HG03469 (cell line): Measurements from ENCODE around the gene PPP1R3C.

Experiments used
- ATAC-seq: cut with Tn5 transposase; IDR thresholded peaks from one replicate; pipeline ENCODE4 v1.9.1; 2021; ENCODE audit warnings: mild to moderate bottlenecking, moderate library complexity, moderate number of reproducible peaks; ENCODE audit not compliant: unreplicated experiment

The PPP1R3C gene

DNA sequence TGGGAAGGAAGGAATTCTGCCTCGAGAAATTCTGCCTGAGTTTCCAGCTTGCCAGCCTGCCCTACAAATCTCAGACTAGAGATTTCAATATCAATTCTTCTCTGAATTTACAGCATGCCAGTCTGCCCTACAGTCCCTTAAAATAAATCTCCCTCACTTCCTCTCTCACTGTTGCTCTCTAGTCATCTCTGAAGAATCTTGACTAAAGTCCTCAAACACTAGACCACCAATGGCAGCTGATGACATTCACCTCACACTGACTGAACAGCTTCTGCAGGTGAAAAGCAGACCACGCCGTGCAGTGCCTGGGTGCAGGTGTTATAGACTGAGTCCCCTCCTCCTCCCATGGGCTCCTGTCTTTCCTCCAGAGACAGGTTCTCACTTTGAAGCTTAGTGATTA, 30.4 kb downstream of the PPP1R3C start:
- no peak for ATAC-seq

DNA sequence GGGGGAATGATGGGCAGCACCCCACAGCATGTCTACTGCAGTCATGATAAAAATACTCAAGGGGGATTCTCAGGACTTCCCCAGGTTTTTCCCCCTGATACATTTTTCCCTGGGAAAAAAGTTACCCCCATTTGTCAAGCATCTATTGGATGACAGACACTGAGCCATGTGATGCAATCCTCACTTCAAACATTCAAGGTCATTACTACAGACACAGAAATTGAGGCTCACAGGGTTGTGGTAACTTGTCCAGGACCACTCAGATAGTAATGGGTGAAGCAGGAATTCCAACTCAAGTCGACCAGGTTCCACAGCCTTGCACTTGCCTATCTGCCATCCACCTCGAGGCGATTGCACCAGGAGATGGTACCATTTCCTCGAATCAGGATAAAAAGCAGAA, 31.7 kb downstream of the PPP1R3C start:
- no peak for ATAC-seq

DNA sequence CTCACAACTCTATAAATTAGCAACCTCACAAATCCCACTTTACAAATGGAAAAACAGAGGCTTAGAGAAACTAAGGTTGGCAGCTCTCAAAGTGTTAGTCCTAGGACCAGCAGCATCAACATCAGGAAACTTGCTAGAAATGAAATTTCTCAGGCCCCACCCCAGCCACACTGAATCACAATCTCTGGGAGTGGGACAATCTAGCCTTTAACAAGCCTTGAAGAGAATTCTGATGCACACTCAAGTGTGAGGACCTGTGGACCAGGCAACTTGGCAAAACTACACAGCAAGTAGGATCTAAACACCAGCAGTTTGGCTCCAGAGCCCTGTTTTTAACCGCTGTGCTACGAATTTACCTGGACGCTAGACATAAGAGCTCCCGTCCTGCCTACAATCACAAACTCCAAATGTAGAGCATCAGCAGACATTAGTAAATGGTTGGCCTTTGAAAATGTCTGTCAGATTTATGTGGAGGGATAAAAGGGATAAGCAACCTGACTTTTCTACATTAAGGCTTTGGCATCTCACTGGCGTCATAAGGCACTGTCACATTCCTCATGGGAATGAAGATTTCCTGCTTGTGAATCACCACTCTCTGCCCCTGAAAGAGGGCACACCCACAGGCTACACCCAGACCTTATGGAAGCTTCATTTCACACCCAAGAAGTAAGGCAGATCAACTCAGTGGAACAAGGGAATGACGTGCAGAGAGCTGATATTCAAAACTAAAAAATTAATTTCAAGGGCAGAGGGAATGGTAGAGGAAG, 34.5 kb downstream of the PPP1R3C start:
- ATAC-seq = no peak

DNA sequence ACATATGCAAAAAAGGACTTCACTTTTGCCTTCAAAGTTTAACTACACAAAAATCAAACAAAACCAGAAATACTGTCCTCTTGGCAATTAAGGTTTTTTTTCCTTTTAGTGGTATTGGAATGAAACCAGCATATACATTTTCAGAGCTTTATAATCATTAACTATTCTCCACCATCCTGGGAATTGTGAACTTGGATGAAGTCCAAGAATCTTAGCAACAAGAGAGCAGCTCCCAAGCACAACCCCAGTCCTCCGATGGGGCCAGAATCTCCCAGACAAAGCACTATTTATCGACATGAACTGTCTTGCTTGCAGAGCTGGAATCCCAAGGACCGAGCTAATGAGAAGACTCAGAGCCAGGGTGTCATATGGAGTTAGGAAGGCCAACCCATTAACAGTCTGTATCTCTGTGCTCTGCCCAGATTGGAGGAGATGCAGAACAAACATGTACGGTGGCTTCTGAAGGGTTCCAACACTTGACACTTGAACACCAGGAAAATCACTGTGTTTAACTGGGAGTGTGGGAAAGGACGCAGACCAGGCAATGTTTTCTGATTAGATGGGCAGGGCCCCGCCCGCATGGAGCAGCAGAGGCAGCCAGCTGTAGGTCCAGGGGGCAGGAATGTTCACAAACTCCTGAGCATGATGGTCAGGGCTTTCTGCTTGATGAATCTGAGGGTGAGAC, 35.5 kb downstream of the PPP1R3C start:
- ATAC-seq = no peak

DNA sequence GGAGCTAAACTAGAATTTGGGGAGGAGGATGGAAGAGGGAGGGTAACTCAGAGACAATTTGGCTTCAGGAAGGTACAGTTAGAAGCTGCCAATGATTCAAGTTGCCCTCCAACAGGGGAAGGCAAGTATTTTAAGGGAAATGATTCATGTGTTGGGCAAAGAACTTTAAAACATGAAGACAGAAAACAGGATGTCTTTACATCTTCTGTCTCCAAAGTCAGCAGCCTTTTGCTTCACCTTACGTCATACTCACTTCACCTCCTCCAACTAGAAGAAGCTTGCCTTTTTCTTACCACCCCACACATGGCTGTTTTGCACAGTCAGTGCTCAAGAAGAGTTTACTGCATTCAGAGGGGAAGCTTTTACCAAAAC, 36.1 kb downstream of the PPP1R3C start:
- no peak for ATAC-seq

DNA sequence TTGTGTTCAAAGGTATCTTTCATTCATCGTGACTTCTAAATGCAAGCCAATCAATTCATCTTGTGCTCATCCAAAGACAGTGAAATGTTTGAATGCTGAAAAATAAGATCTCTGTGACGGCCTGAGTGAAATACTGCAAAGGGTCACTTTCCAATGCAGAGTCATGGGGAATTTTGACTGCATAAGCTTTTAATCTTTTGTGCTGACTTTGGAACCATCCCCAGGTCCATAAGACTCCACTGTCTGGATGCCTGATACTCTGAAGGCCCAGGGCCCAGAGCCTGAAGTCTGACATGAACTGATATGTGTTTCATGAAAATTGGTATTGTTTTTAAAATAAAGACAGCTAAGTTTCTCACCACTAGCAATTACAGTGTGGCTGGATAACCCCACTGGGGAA, 39.0 kb downstream of the PPP1R3C start:
- no peak for ATAC-seq

DNA sequence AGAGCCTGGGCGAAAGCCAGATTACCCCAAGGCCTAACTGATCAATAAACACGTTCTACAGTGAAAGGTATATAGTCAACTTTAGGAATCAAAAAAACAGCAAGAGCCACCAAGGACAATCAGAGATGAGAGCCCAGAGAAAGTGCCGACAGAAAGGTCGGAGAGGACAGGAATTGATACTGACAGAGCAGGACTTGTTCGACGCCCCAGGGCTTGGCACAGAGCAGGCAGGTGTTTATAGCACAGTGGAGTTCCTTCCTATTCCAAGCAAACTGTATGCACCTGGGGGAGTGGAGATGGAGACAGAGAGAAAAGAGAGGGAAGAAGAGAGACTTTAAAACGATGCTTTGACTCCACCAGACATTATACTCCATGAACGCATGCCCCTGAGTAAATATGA, 39.5 kb downstream of the PPP1R3C start:
- ATAC-seq = no peak

DNA sequence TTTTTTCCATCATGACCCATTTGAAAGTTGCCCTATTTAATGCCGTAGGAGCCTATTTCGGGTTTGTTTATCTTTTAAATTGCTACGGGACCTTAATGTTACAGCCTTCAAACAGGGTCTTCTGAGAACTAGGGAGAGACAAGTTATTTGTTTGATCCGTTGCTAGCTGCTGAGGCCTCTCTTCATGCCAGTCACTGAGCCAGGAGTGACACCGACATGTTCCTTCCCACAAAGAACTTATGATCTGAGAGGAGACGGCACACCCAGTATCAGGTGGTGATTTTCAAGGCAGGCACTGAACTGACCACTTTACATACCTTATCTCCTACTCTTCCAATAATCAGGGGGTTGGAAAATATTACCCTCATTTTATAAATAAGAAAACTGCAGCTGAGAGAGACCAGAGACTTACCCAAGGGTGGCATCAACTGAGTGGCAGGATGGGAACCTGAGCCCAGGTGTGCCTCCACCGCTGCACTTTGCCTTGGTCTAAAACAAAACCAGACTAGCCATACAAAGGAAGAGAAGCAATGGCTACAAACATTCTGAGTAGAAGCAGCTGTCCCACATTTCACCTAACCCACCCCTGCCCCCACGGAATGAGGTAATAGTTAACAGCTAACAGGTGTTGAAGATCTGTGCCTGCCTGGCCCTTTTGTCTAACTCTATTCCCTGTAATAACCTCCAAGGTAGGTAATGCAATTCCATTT, 40.5 kb downstream of the PPP1R3C start:
- no peak for ATAC-seq

DNA sequence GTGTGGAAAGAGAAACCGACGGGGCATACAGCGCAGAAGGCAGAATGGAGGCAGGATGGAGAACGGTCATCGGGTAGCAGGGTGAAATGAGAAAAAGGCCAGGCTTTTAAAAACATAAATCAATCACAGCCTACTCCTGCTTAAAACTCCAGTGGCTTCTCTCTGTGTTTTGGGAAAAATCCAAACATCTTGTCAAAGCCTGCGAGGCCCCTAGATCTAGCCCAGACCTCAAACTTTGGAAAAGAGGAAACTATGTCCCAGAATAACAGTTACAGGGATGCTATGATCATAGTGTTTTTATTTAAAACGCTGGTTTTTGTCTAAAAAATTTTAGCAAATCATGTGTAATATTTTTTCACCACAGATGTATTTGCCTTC, 41.1 kb downstream of the PPP1R3C start:
- ATAC-seq = no peak

DNA sequence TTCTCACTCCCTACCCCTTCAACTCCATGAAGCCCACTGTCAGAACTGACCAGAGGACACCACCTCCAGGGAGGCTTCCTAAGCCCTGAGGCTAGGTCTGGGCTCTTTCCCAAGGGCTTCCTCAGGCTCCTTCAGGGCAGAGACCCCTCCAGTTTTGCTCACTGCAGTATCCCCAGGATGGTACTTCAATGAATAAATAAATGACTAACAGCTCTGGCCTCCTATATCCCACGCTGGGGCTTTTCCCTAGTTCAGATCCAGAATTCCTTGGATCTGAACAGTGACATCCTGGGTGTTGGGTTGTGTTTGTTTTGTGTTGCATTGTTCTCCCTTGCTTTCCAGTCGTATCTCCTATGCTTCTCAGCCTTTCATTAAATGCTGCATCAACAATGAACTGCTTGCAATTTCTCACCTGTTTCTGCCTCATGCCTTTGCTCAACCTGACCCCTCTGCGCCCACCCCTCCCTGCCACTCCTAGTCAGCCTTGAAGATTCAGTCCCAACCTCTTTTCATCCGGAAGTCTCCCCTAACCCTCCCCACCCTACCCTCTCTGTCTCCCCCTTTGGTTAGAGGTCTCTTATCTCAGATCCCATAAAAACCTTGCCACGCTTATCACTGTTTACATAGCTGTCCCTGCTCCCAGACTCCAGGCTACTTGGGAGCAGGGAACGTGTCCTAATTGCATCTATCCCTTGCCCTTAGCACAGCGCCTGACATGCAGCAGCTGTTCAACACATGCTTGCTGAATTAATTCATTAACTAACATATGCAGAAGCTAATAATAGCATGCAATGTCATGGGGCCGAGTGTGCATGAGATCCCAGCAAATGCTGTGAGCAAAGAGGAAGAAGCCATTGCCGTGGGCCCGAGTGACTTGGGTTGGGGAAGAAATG, 41.7 kb downstream of the PPP1R3C start:
- no peak for ATAC-seq

DNA sequence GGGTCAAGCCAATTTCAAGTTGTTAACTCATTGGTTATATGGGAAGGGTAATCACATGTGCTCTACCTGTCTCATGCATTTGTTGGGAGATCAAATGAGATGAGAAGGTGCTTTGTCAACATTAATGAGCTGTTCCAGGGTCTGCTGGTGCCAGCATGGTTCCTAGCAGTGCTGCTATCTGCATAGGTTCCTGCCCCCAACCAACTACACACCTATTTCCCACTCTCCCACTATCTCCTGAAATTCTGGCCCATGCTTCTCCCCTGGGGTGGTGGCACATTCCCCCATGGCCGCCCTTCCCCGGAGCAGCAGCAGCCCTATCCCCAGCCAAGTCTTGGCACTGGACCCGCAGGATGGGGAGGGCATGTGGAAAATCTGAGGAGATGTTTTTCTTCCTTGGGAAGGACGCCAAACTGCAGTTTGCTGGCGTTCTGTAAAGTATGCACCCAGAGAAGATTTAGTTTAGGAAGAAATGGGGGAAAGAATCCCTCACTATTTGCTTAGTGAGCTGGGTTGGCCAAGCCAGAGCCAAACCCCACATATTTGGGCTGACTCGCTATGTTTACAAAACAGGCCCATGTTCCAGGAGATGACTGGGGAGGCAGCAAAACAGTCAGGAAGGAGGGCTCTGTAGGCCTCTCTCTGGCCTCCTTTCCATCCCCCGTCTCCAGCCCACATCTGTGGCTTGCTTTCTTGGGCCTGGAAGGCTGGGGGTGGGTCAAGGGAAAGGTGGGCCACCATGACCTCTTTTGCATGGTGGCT, 42.5 kb downstream of the PPP1R3C start:
- ATAC-seq = no peak

DNA sequence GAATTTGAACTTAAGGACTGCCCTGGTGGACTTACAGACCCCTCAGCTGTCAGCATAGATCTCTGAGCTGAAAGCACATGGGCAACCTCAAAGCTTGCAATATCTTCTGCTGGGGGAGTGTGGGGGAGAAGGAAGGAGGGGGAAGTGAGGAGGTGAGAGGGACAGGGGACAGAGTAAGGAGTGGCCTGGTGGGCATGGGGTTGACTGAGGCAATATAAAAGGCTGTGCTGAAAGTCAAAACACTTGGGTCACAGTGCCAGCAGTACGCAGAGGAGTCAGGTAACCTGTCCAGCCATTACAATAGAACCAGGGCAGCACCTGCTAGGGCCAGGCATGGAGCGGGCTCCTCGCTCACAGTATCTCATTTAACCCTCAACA, 43.2 kb downstream of the PPP1R3C start:
- ATAC-seq = no peak

DNA sequence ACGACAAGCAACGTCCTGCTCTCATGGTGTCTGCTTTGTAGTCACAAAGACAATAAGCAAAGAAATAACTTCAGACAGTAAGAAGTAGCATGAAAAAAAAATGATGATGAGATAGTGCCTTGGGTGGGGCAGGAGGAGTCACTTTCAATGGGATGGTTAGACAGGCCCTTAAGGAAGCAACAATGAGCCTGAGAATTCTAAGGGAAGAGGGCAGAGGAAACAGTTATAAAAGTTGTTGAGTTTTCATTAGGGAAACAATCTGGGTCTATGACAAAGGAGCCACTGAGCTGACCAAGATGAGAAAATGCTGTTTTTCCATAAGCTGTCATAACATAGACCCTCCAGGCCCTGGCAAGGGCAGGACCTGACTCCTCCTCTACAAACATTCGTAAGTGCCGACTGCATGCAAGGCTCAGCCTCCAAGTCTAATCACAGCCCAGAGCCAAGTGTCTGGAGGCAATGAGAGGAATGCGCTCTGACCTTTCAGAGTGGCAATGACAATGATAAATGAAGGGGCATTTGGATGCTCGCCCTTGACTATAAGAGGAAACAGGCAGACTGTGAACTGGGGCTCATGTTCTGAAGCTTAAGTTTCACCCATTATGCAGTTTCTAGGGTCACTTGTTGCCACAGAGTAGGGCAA, 43.7 kb downstream of the PPP1R3C start:
- ATAC-seq = no peak

DNA sequence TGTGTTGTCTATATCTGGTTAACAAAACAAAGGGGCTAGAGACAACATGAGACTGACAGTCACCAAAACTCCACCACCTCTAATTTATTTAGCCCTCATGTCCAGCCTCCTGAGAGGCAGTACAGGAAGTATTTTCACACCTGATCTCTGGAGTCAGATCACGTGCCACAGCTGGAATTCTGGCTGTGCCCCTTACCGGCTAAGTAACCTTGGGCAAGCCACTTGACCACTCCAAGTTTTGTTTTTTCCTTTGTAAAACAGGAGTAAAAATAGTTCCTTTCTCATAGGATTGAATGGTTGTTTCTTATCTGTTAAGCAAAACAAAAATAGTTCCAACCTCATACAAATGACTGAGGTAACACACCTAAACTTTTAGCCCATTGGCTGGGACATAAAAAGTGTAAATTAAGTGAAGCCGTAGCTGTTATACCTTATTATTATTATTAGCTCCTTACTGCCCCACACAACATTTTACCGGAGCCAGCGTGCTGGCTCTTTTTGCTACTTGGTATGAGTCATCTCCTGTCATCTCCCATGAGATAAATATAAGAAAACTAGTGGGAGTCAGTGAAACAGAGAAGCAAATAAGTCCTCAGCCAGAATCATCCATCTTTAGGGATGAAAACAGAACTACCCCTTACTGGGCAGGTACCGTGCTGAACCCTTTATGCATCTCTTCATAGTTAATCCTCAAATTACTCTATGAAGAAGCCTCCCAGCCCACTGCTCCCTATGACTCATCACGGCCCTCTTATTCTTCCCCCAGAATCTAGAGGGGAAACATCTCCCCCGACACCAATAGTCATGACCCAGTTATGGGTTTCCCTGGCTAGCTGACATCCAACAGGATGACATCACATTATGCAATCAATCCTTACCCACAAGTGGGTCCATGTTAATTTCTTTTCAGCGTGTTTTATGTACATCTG, 44.9 kb downstream of the PPP1R3C start:
- ATAC-seq = no peak

DNA sequence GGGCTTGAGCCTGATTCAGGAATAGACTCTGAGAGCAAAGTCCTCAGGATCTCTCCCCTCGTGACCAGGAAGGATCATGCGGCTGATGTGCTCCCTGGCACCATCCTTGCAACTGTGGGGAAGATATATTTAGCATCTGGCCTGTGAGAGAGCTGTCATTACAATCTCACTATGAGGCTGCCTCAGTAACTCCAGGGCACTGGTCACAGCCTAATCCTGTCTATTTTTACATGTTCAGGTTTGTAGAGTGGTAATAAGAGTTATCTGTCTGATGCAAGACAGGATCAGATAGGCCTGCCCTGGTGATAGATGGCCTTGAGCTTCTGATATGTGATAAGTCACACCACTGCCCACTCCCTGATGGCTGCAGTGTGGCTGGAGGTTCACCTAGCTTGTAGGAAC, 50.7 kb downstream of the PPP1R3C start:
- no peak for ATAC-seq

DNA sequence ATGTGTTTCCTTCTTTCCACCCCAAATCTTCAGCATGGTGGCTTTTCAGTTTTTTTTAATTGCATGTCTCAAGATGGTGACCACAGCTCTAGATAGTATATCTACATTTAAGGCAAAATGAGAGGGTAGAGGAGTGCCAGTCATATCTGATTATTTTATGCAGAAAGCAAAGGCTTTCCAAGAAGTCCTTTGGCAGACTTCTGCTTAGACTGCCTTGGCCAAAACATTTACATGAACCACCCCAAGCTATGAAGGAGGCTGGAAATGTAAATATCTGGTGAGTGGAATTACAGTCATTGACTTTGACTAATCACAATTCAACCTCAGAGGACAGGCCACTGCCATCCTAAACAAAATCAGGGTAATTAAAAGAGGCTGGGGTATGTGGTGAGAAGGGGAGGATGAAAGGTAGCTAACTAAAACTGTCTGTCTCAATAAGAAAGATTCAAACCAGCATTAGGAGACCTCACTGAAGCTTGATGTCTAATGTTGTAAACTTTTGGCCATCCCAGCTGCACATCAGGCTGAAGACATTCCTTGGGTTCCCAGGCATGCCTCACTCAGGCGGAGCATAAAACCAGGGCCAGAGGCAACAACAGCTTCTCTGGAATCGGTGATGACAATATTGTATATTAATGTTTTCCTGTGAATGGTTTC, 53.4 kb downstream of the PPP1R3C start:
- ATAC-seq = no peak
